Small intestine (tissue), 7 donors: ENCODE results near the gene C3orf20. TPM values are rescaled to one million over a fixed set of nuclear protein-coding genes. Genes with fewer than 3 reads are reported as not detected.

Experiments
- DNase-seq, 2 donors: peaks; one replicate each; pipeline versions ENCODE4 v3.0.0 to v3.0.0-alpha.2; 2013
- FAIRE-seq: peaks from 2 replicates; lab custom pipeline; 2012; peaks lifted over from hg19 to GRCh38; lab: Jason Lieb, UNC
- H3K27ac ChIP-seq, 3 donors: one replicate each; pipeline ENCODE4 v1.5.1; 2013; ENCODE audit warnings: low read length in 2 of 3, mild to moderate bottlenecking in 2 of 3, control low read depth in 1 of 3, inconsistent platforms in 1 of 3, low read depth in 1 of 3, moderate library complexity in 1 of 3
- H3K27me3 ChIP-seq, 3 donors: one replicate each; pipeline ENCODE4 v1.6.1; 2013; ENCODE audit warnings: low read length in 3 of 3, inconsistent platforms in 1 of 3; ENCODE audit not compliant: control insufficient read depth in 3 of 3, insufficient read depth in 3 of 3
- H3K36me3 ChIP-seq, 3 donors: one replicate each; pipeline ENCODE4 v1.6.1; 2013; ENCODE audit warnings: low read length in 3 of 3, inconsistent platforms in 1 of 3, low read depth in 1 of 3, mild to moderate bottlenecking in 1 of 3, moderate library complexity in 1 of 3; ENCODE audit not compliant: control insufficient read depth in 3 of 3, insufficient read depth in 2 of 3
- H3K4me1 ChIP-seq, 3 donors: one replicate each; pipeline ENCODE4 v1.6.1; 2013; ENCODE audit warnings: low read length in 2 of 3, inconsistent platforms in 1 of 3, low read depth in 1 of 3, mild to moderate bottlenecking in 1 of 3, moderate library complexity in 1 of 3; ENCODE audit not compliant: control insufficient read depth in 3 of 3, insufficient read depth in 2 of 3
- H3K4me3 ChIP-seq, 3 donors: one replicate each; pipeline ENCODE4 v1.5.1; 2013; ENCODE audit warnings: low read length in 3 of 3, control low read depth in 1 of 3, inconsistent platforms in 1 of 3, low read depth in 1 of 3, mild to moderate bottlenecking in 1 of 3, moderate library complexity in 1 of 3
- H3K9me3 ChIP-seq, 2 donors: one replicate each; pipeline ENCODE4 v1.6.1; 2013; ENCODE audit warnings: low read depth in 1 of 2, low read length in 1 of 2; ENCODE audit not compliant: control insufficient read depth in 2 of 2, insufficient read depth in 1 of 2
- WGBS, 3 donors: extraction: QIAGEN DNeasy Blood & Tissue Kit; methylation state at CpG; one replicate each; pipeline ENCODE4 v1.1.7; 2013; 5-methylcytosine and 5-hydroxymethylcytosine counted together
- polyA plus RNA-seq, 4 donors: library from polyadenylated mRNA; stranded (reverse) in 3 of 4; unstranded in 1 of 4; fragments of 200-250 nt in 3 of 4; fragments of 120-200 nt in 1 of 4; gene quantifications; one replicate each; pipeline versions ENCODE4 v1.2.1 to v1.2.3, GENCODE V29; 2013
- donor health status: healthy with polysubstance abuse.
- donor health status: control.
- donor health status: control.
- donor health status: Bipolar disorder and iron deficiency.
- donor health status: healthy.

The C3orf20 gene
- polyA plus RNA-seq, 4 donors: 0.01 to 0.07 TPM; not detected in 2

DNA sequence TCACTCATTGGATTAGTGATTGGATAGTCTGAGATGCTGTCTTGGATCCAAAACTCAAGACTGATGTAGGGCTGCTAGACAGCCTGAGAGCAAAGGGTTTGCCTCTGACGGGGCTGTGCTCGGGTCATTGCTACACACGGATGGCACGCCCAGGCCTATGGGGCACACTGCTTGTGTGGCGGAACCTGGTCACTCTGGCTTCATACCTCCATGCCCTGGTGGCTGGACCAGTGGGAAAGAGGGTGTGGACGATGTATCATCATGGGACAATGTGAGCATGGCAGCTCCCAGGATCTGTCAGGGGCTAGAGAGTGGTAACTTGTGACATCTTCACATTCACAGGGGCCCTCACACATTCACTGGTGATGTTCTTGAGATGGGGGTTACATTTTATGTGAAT, 41.5 kb upstream of the C3orf20 start:
- WGBS, 3 donors: 86 to 88% (median 86%) methylated on average over 6 of the region's 6 CpGs
- Histone ChIP-seq H3K4me1 (no peaks in the 10 kb centered on the region), H3K9me3 (peaks cover 0 to 8% of the 10 kb centered on the region in 2 donors), H3K36me3 (no peaks in the 10 kb centered on the region), H3K4me3 (no peak overlapping the region), H3K27ac (no peak overlapping the region), H3K27me3 (peaks cover 0 to 6% (median 0%) of the 10 kb centered on the region in 3 donors)
- DNase-seq (no peak), FAIRE-seq (no peak)

DNA sequence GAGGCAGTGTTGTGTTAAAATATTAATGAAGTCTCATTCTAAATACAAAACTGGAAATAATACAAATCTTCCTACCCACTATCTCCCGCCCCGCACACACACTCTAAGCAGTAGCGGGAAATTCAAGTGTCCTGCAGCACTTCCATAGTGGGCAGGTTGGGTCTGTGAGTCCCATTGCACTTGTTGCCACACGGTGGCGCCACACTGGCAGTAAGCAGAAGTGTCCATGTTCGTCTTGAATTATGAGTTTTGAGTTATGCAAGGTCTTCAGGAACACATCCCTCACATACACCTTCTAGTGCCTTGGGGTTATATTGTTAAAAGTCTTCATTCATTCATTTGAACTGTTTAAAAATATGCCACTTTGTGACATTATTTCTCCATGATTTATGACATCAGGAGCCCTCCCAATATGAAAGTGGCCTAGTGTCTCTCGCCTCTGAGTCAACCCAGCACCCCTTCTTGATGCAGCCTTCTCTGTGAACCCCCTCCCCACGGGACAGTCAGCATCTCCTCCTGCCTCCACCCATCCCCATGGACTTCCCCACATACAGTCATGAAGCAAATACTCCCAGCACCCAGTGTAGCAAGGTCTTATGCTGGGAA, 41.0 kb upstream of the C3orf20 start:
- DNase-seq (peak; percentile 51 to 80), FAIRE-seq (no peak)
- WGBS, 3 donors: 40 to 49% (median 43%) methylated on average over 8 of the region's 8 CpGs
- Histone ChIP-seq H3K4me3 (no peak overlapping the region), H3K27me3 (peaks cover 0 to 8% (median 0%) of the 10 kb centered on the region in 3 donors), H3K27ac (peak overlapping the region in 1 of 3 donors; percentile 14), H3K9me3 (peaks cover 0 to 3% of the 10 kb centered on the region in 2 donors), H3K36me3 (no peaks in the 10 kb centered on the region), H3K4me1 (no peaks in the 10 kb centered on the region)

DNA sequence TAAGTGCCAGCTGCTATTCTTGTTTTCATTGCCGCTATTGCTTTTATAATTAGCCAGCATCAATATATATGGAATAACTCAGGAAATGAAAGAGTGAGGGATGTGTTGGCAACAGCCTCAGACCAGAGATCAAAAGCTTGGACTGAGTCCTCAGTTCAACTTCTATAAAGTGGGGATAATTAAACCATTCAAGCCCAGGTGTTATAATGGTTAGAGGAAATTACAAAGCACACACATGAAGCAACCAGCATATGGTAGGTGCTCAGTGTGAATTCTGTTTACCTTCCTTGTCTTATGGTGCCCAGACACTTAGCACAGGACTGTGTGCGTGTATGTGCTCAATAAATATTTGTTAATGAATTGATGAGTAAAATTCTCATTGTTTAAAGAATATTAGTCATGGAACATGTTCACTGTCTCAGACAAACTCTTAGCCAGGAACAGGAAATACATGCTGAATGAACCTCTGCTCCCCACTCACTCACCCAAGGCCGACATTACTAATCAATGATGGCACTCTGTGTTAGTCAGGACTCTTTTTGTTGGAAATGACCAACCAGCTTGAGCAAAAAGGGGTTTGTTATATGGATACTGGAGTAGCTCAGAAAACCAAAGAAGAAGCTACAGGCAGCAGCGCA, 40.1 kb upstream of the C3orf20 start:
- Histone ChIP-seq H3K4me1 (no peaks in the 10 kb centered on the region), H3K4me3 (no peak overlapping the region), H3K27ac (no peak overlapping the region), H3K27me3 (peaks cover 0 to 8% (median under 1%) of the 10 kb centered on the region in 3 donors), H3K9me3 (peaks cover 0 to 3% of the 10 kb centered on the region in 2 donors), H3K36me3 (no peaks in the 10 kb centered on the region)
- 31 to 57% (median 45%) methylated on average over 4 of the region's 4 CpGs for WGBS, 3 donors
- no peak for FAIRE-seq
- peak in 1 of 2 donors; percentile 75 for DNase-seq

DNA sequence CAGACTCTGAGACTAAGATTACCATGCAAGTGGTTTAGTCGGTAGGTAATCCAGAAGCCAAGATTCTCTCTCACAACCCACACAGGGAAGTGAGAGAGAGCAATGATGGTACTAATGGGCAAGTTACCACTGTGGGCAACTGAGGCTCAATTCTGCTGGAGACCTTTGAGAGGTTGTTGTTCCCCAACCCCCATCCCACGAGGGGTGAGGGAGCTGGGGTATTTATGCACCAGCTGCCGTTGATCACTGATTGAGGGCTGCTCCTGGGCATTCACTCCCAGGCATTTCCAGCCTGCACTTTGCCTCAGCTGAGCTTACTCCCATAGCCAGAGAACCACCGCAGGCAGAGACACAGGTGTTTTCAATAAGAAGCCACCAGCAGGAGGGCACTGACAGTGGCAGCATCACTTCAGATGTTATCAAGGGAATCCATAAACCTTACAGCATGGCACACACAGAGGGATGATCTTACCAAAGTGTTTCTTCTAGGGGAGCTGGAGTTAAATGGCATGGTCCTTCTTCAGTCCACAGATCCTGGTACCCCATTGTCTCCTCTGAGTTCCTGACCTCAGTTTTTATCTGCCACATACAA, 38.3 kb upstream of the C3orf20 start:
- Histone ChIP-seq H3K4me1 (no peaks in the 10 kb centered on the region), H3K27me3 (peaks cover 0 to 12% (median 8%) of the 10 kb centered on the region in 3 donors), H3K27ac (no peak overlapping the region), H3K4me3 (no peak overlapping the region), H3K36me3 (no peaks in the 10 kb centered on the region), H3K9me3 (peaks cover 0 to 3% of the 10 kb centered on the region in 2 donors)
- FAIRE-seq: no peak
- WGBS, 3 donors: 65 to 88% (median 70%) methylated on average over 4 of the region's 4 CpGs
- no peak for DNase-seq

DNA sequence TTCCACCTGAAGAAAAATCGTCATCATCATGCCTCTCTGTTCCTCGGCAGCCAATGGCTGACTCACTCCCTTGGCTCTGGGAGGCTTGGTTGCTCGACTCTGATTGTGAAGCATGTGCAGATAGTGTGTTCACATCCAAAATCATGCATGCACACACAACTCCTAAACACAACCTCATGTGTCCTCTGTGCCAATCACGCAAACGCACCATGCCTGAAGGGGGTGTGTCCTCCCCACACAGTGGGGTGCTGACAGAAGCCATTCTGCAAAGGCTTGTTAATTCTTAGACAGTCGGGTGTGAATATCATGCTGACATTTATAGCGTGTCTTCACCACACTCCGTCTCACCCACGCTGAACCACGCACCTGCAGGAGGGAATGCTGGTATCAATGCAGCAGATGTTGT, 34.8 kb upstream of the C3orf20 start:
- Histone ChIP-seq H3K4me1 (no peaks in the 10 kb centered on the region), H3K36me3 (no peaks in the 10 kb centered on the region), H3K4me3 (no peak overlapping the region), H3K9me3 (peaks cover 0 to 3% of the 10 kb centered on the region in 2 donors), H3K27ac (no peak overlapping the region), H3K27me3 (peaks cover 0 to 13% (median 10%) of the 10 kb centered on the region in 3 donors)
- FAIRE-seq (no peak), DNase-seq (no peak)
- 19 to 71% (median 58%) methylated on average over 10 of the region's 10 CpGs for WGBS, 3 donors

DNA sequence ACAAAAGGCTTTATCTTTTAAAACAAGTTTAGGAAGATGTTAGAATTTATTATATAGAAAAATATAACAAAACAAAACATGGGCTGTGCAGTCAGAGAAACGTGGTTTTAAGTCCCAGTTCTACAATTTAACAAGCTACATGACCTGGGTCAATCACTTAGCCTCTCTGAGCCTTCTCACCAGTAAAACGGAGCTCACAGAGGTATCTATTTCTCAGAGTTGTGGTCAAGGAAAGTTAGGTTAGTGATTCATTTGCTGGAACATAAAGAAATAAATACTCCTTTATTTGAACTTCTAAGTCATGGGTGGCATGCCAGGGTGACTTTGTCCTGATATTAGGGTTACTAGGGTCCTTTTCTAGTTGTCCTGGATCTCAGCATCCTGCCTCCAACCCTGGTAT, 34.2 kb upstream of the C3orf20 start:
- no peak overlapping the region for H3K4me3 ChIP-seq
- H3K36me3 ChIP-seq: no peaks in the 10 kb centered on the region
- H3K27me3 ChIP-seq: peaks cover 0 to 13% (median 10%) of the 10 kb centered on the region in 3 donors
- WGBS, 3 donors: 32 to 43% (median 40%) methylated on average over 2 of the region's 2 CpGs
- no peak overlapping the region for H3K27ac ChIP-seq
- peaks cover 0 to 3% of the 10 kb centered on the region in 2 donors for H3K9me3 ChIP-seq
- no peak for FAIRE-seq
- no peak for DNase-seq
- H3K4me1 ChIP-seq: no peaks in the 10 kb centered on the region

DNA sequence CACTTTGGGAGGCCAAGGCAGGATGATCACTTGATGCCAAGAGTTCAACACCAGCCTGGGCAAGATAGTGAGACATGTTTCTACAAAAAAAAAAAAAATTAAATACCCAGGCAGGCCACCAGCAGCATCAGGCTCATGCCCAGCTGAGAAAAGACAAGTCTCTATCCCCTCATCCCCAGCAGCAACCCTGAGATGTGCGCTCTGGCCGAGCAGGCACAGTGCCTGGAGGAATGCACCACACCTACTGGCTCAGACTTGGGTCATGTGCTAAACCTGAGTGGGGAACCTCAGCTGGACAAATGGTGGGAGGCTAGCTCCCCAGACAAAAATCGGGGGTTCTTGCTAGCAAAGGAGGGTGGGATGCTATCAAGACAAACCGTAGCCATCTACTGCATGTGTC, 33.6 kb upstream of the C3orf20 start:
- 88 to 91% (median 89%) methylated on average over 4 of the region's 4 CpGs for WGBS, 3 donors
- DNase-seq: no peak

DNA sequence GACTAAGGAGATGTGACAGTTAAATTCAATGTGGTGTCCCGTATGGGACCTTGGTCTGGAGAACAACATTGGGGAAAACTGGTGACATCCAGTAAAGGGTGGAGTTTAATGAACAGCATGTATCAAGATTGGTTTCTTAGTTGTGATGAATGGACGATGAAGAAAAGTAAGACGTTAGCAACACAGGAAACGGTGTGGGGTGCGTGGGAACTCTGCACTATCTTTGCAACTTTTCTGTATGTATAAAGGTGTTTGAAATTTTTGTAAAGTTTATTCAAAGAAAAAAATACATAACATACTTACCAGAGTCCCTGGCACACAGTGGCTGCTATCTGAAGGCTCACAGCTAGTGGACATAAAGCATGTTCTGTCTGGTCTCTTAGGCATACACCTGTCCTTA, 29.5 kb upstream of the C3orf20 start:
- H3K36me3 ChIP-seq: no peaks in the 10 kb centered on the region
- peaks cover 0 to 7% (median 3%) of the 10 kb centered on the region in 3 donors for H3K27me3 ChIP-seq
- H3K9me3 ChIP-seq: no peaks in the 10 kb centered on the region
- 83 to 96% (median 84%) methylated on average over 5 of the region's 5 CpGs for WGBS, 3 donors
- FAIRE-seq: no peak
- no peak overlapping the region for H3K27ac ChIP-seq
- no peak for DNase-seq
- peaks cover 0 to 40% (median 0%) of the 10 kb centered on the region in 3 donors for H3K4me1 ChIP-seq
- no peak overlapping the region for H3K4me3 ChIP-seq

More for the DNA sequence above, 33.6 kb upstream of the C3orf20 start:
- H3K4me3 ChIP-seq: no peak overlapping the region
- peaks cover 0 to 13% (median 10%) of the 10 kb centered on the region in 3 donors for H3K27me3 ChIP-seq
- no peak overlapping the region for H3K27ac ChIP-seq
- peaks cover 0 to 5% (median 0%) of the 10 kb centered on the region in 3 donors for H3K4me1 ChIP-seq
- H3K36me3 ChIP-seq: no peaks in the 10 kb centered on the region
- FAIRE-seq: no peak
- peaks cover 0 to 3% of the 10 kb centered on the region in 2 donors for H3K9me3 ChIP-seq
